K562 treated with DMSO at 1 percent for 24 hours (cell line): ENCODE measurements around the gene GGA1. TPM values are rescaled to one million over a fixed set of nuclear protein-coding genes. Genes with fewer than 3 reads are reported as not detected.

Experiments used
- total RNA-seq: library from RNA; unstranded; fragments of 300-600 nt; gene quantifications from 2 replicates; pipeline ENCODE4 v1.2.3, GENCODE V29; 2022; ENCODE audit warnings: low read depth; ENCODE audit not compliant: insufficient read depth

GGA1 gene
- 36.8 and 41.6 TPM in 2 replicates for total RNA-seq

GRCh38 chr22:37608477-37609239 lies at the start of gene GGA1:
TSS of gene GGA1 (plus strand) at chr22:37608834. CDS start at chr22:37608861, 27 bp downstream.

GRCh38 chr22:37559901-37560607 lies 48.6 kb upstream of the GGA1 start, which contains the start of gene CDC42EP1:
TSS of gene CDC42EP1 (plus strand) at chr22:37560480. CDS start at chr22:37566350, 5,870 bp downstream.

GRCh38 chr22:37639070-37639760 lies 30.6 kb downstream of the GGA1 start, which contains the start of gene SH3BP1:
TSS of gene SH3BP1 (plus strand) at chr22:37639669. CDS start at chr22:37639788, 119 bp downstream.

GRCh38 chr22:37658133-37659065 lies 49.8 kb downstream of the GGA1 start, which contains the start of gene PDXP:
TSS of gene PDXP (plus strand) at chr22:37658723. CDS start at chr22:37658783, 60 bp downstream.

GRCh38 chr22:37674951-37675929 lies 66.6 kb downstream of the GGA1 start, which contains the start of gene LGALS1:
TSS of gene LGALS1 (plus strand) at chr22:37675636. CDS start at chr22:37675703, 67 bp downstream.

Other genes starting within 250 kb of the GGA1 start
- gene ELFN2, start 181.4 kb upstream of the GGA1 start, total RNA-seq, result not detected in 2 replicates
- not detected in 2 replicates for gene MFNG, start 122.5 kb upstream of the GGA1 start, total RNA-seq
- gene CARD10, start 89.4 kb upstream of the GGA1 start, total RNA-seq, result 3.8 and 4.2 TPM in 2 replicates
- 29.1 and 33.3 TPM in 2 replicates for gene CDC42EP1, start 48.4 kb upstream of the GGA1 start, total RNA-seq
- not detected in 2 replicates for gene LGALS2, start 28.7 kb upstream of the GGA1 start, total RNA-seq
- 30.0 and 31.3 TPM in 2 replicates for gene SH3BP1, start 30.8 kb downstream of the GGA1 start, total RNA-seq
- gene PDXP, start 49.9 kb downstream of the GGA1 start, total RNA-seq, result 59.5 and 72.3 TPM in 2 replicates
- 1,179 and 1,308 TPM in 2 replicates for gene LGALS1, start 66.8 kb downstream of the GGA1 start, total RNA-seq
- gene NOL12, start 77.5 kb downstream of the GGA1 start, total RNA-seq, result 14.4 and 19.1 TPM in 2 replicates
- 22.3 and 27.2 TPM in 2 replicates for gene TRIOBP, start 88.2 kb downstream of the GGA1 start, total RNA-seq
- 93.3 and 95.3 TPM in 2 replicates for gene GCAT, start 199.1 kb downstream of the GGA1 start, total RNA-seq
- 0.72 and 1.6 TPM in 2 replicates for gene GALR3, start 214.5 kb downstream of the GGA1 start, total RNA-seq
- 80.4 and 84.6 TPM in 2 replicates for gene ANKRD54, start 235.5 kb downstream of the GGA1 start, total RNA-seq
- gene EIF3L, start 240.6 kb downstream of the GGA1 start, total RNA-seq, result 547 and 552 TPM in 2 replicates